Neural cell (in vitro differentiated cells): ENCODE results near the gene TMEM175.

Source experiments
- EP300 ChIP-seq: fragments of 450-650 bp; conservative IDR thresholded peaks from 2 replicates; pipeline ENCODE4 v1.6.1; 2014; ENCODE audit warnings: antibody characterized with exemption, mild to moderate bottlenecking, moderate library complexity; ENCODE audit not compliant: poor library complexity, severe bottlenecking
- EZH2 ChIP-seq: fragments of 200-600, 300-800 bp; shearing (Covaris generic), sonication (generic); IDR thresholded peaks from 2 replicates; pipeline ENCODE4 v1.6.1; 2014; ENCODE audit warnings: antibody characterized with exemption, low read length, borderline replicate concordance, mild to moderate bottlenecking; ENCODE audit not compliant: insufficient read depth, poor library complexity, severe bottlenecking
- MXI1 ChIP-seq: fragments of 450-650 bp; conservative IDR thresholded peaks from 2 replicates; pipeline ENCODE4 v1.6.1; 2014; ENCODE audit warnings: antibody characterized with exemption, mild to moderate bottlenecking; ENCODE audit not compliant: poor library complexity, severe bottlenecking
- POLR2AphosphoS5 ChIP-seq: IDR thresholded peaks from 2 replicates; pipeline ENCODE4 v1.6.1; 2012
- RAD21 ChIP-seq: fragments of 450-650 bp; conservative IDR thresholded peaks from 2 replicates; pipeline ENCODE4 v1.6.1; 2014; ENCODE audit warnings: antibody characterized with exemption, mild to moderate bottlenecking, moderate library complexity
- SMC3 ChIP-seq: fragments of 450-650 bp; conservative IDR thresholded peaks from 2 replicates; pipeline ENCODE4 v1.6.1; 2014; ENCODE audit warnings: antibody characterized with exemption, mild to moderate bottlenecking, moderate library complexity; ENCODE audit not compliant: poor library complexity
- TAF1 ChIP-seq: IDR thresholded peaks from 2 replicates; pipeline ENCODE4 v1.6.1; 2012; ENCODE audit warnings: low read depth
- TF ChIP-seq, protein P1 (sequence below): fragments of 450-650 bp; IDR thresholded peaks from 2 replicates; pipeline ENCODE4 v1.5.1; 2014; ENCODE audit warnings: antibody characterized with exemption, mild to moderate bottlenecking, moderate library complexity; ENCODE audit not compliant: poor library complexity, severe bottlenecking
- TF ChIP-seq, protein P2 (sequence below): IDR thresholded peaks from 2 replicates; pipeline ENCODE4 v1.6.1; 2012; ENCODE audit warnings: borderline replicate concordance

DNA sequence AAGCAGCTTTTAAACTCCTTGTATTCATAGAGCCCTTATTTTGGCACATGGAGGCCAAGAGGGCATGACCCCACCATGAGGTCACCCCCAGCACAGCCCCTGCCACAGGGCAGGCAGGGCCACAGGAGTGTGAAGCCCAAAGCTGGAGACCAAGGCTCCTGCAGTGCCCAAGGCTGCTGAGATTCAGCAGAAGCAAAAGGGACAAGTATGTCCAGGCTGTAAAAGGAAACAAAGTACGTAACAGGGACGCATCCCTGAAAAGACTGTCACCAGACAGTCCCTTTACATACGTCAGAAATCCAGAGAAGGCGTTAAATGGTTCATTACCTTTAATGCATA lies 19.0 kb upstream of the TMEM175 start:
- TF ChIP-seq, protein P1, sequence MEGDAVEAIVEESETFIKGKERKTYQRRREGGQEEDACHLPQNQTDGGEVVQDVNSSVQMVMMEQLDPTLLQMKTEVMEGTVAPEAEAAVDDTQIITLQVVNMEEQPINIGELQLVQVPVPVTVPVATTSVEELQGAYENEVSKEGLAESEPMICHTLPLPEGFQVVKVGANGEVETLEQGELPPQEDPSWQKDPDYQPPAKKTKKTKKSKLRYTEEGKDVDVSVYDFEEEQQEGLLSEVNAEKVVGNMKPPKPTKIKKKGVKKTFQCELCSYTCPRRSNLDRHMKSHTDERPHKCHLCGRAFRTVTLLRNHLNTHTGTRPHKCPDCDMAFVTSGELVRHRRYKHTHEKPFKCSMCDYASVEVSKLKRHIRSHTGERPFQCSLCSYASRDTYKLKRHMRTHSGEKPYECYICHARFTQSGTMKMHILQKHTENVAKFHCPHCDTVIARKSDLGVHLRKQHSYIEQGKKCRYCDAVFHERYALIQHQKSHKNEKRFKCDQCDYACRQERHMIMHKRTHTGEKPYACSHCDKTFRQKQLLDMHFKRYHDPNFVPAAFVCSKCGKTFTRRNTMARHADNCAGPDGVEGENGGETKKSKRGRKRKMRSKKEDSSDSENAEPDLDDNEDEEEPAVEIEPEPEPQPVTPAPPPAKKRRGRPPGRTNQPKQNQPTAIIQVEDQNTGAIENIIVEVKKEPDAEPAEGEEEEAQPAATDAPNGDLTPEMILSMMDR: no peak
- no peak for TF ChIP-seq EZH2
- no peak for TF ChIP-seq POLR2AphosphoS5
- TF ChIP-seq EP300: no peak
- TF ChIP-seq, protein P2, sequence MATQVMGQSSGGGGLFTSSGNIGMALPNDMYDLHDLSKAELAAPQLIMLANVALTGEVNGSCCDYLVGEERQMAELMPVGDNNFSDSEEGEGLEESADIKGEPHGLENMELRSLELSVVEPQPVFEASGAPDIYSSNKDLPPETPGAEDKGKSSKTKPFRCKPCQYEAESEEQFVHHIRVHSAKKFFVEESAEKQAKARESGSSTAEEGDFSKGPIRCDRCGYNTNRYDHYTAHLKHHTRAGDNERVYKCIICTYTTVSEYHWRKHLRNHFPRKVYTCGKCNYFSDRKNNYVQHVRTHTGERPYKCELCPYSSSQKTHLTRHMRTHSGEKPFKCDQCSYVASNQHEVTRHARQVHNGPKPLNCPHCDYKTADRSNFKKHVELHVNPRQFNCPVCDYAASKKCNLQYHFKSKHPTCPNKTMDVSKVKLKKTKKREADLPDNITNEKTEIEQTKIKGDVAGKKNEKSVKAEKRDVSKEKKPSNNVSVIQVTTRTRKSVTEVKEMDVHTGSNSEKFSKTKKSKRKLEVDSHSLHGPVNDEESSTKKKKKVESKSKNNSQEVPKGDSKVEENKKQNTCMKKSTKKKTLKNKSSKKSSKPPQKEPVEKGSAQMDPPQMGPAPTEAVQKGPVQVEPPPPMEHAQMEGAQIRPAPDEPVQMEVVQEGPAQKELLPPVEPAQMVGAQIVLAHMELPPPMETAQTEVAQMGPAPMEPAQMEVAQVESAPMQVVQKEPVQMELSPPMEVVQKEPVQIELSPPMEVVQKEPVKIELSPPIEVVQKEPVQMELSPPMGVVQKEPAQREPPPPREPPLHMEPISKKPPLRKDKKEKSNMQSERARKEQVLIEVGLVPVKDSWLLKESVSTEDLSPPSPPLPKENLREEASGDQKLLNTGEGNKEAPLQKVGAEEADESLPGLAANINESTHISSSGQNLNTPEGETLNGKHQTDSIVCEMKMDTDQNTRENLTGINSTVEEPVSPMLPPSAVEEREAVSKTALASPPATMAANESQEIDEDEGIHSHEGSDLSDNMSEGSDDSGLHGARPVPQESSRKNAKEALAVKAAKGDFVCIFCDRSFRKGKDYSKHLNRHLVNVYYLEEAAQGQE: no peak
- TF ChIP-seq RAD21: no peak
- no peak for TF ChIP-seq TAF1
- no peak for TF ChIP-seq MXI1
- no peak for TF ChIP-seq SMC3
